Islet precursor cell (in vitro differentiated cells): ENCODE data around the gene EPAS1.

Experiments
- DNase-seq: peaks from one replicate; pipeline ENCODE4 v3.0.0-alpha.2; 2018

The EPAS1 gene

DNA sequence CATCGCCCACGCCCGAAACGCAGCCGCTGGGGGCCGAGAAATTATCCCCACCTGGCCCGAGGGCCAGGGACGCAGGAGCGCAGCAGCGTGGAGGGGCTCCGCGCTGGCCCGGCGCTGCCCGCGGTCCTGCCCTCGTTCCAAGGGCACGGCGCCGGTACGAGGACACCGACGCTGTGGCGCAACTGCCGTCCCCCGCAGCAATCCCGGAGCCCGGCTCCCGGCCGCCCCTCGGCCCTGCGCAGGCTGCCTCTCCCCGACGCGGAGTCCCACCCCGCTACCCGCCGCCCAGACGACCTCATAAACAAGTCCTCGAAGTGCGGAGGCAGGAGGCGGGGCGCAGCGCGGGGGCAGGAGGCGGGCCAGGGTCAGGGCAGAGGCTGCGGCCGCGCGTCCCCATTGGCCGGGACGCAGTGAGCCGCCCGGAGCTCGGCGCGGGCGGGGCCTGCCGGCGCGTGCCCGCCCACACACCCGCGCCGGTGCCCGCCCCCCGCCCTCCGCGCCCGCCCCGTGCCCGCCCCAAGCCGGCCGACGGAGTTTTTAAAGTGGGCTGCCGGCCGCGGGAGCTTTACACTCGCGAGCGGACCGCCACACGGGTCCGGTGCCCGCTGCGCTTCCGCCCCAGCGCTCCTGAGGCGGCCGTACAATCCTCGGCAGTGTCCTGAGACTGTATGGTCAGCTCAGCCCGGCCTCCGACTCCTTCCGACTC lies at the start of gene EPAS1:
TSS of gene EPAS1 (plus strand) at position 568 of the 706 bp plus-strand sequence. CDS start 505 bp downstream, outside the sequence.
- DNase-seq, result peak; percentile 97

DNA sequence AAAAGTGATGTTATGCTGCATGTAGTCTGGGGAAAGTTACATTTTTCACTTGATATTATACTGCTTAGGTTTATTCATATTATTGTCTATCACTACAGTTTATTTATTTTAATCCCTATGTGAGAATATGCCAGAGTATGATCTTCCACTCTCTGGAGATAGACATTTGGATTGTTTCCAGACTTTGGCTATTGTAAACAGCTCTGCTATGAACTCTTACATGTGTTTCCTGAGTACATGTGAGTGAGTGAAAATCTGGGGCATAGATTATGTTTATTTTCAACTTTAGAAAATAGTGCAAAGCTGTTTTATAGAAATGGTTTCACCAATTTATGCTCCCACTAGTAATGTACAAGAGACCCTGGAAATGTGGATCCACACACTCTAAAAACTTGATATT lies 49.0 kb upstream of the EPAS1 start:
- no peak for DNase-seq

DNA sequence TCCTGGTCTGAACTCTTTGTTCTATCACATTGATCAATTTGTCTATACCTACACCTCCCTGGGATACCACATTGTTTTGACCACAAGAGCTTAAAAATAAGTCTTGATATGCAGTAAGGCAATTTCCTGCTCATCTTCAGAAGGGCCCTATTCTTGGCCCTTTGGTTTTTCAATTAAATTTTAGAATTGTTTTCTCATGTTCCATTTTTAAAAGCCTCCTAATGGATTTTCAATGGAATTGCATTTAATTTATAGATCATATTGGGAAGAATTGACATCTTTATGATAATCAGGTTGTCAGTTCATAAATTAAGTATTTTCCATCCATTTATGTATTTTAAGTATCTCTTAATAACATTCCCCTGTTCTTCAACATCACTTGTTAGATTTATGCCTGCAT lies 47.6 kb upstream of the EPAS1 start:
- no peak for DNase-seq

DNA sequence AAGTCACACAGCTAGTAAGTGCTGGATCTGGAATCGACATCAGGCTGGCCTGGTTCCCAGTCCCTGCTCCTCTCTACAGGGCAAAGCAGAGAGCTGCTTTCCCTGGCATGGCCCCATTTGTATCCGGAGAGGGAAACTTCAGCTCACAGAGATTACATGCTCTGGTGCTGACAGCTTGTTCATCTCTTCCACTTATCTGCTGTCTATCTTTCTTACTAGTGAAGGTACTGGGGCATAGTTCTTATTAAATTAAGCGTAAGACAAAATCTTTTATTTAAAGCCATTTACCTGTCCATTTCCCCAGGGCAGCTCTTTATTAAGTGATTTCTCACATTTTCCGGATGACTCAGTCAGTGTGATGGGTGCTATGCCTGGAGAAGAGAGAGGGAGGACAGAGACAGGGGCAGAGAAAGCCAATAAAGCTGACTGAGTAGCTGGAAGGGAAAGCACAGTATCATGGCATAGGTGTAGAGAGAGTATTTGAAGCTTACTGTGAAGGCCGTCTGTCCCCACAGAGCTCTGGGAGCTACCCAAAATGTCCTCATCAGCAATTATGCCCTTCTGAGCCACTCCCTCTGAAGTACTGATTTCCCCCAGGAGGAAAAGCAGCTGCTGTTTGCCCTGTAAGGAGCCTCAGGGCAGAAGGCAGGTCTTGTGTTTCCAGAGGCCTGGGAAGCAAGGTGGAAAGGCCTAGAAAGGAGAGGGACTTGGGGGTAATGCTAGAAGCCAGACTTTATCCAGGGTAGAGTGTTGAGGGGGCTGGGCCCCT lies 44.1 kb upstream of the EPAS1 start:
- peak; percentile 69 for DNase-seq

DNA sequence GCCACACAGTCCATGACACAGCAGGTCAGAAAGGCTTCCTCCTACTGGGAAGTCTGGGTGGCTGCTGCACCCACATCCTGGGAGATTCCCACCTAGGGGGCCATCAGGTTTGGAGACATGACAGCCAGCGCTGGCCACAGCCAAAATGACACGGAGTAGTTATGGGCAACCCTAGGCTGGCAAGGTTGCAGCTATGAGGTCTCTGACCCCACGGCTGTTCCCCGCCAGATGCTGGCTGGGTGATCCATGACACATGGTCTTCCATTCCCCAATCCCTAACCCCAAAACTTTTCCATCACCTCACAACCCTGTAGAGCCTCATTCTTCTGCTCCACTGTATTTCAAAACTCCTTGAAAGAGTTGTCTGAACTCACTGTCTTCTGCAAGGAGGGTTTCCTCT lies 42.7 kb upstream of the EPAS1 start:
- DNase-seq, result no peak

DNA sequence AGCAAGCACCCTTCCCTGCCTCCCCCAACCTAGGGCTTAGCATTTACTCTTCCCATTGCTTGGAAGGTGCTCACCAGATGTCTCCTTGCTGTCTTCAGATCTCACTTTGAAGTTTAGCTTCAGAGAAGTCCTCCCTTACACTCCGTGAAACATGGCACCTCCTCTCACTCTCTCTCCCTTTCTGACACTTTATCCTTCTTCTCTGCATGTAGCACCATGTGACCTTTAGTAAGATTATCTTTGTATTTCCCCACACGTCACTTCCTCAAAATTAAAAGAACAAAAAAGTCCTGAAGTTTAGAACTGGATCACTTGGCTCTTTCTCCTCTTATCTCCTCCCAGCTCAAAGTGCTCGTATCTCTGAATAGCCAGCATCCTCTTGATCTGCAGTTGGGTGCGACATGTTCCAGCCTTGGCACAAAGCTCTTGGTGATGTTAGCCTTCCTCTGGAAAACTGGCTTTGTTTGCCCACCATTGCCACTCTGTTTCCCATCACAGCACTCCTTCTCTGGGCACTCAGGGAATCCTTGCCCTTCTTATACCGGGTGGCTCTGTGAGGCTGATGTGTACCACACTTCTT lies 40.6 kb upstream of the EPAS1 start:
- no peak for DNase-seq

DNA sequence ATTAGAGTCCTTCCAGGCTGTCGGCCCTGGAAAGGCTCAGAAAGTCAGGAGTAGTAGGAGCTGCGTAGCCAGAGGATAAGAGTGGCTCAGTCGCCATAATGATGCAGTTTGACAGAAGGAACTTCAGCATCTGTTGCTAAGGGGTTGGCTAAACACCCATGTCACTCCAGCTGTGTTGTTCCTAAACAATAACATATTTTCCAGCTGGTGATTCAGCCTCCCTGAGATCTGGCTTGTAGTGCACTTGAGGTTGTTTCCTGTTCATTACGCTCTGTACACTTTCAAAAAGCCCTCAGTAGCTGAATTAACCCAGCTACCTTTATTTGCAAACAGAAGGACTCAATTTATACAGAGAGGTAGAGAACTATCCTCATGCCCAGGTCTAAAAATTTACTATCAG lies 39.7 kb upstream of the EPAS1 start:
- DNase-seq, result no peak

DNA sequence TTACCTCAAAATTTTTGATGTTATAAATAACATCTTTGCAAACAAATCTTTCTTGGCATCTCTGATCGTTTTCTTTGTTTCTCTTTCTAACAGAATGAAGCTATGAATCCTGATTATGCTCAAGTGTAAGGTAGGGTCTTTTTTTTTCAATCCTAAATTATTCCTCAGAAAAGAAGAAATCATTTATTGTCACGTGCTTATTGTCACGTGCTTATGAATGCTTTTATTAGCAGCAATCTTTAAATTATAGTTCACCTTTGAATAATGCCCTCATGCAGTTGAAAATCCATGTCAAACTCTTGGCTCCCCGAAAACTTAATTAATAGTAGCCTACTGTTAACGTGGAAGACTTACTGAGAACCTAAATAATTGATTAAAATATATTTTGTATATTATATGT lies 39.2 kb upstream of the EPAS1 start:
- DNase-seq, result no peak

DNA sequence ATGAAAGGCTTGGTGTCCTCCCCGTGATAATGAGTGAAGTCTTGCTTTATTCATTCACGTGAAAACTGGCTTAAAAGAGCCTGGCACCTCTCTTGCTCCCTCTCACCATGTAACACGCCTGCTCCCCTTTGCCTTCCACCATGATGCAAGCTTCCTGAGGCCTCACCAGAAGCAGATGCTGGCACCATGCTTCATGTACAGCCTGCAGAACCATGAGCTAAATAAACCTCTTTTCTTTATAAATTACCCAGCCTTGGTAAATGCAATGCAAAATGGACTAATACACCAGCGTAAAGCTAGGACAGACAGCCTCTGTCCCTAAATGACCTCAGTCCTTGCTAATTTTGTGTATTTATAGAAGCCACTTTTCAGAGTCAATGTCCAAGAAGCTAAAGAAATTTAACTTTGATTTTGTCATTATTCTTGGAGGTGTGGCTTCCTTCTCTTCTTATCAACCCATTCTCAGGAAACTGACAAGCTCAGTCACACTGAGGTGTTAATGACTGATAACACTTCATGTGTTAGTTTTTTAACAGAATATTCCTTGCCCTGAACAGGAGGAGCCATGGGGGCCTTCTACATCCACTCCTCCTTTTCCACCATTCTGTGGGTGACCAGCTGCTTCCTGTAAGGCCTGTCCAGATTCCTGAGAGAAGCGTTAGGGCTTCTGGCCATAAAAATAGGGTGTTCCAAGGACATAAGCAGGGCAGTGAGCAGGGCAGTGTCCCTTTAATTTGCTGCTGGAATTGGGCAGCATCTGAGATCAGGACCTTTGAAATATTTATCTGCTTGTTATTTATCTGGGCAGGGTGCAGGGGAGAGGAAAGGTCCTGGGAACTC lies 38.0 kb upstream of the EPAS1 start:
- DNase-seq, result no peak

DNA sequence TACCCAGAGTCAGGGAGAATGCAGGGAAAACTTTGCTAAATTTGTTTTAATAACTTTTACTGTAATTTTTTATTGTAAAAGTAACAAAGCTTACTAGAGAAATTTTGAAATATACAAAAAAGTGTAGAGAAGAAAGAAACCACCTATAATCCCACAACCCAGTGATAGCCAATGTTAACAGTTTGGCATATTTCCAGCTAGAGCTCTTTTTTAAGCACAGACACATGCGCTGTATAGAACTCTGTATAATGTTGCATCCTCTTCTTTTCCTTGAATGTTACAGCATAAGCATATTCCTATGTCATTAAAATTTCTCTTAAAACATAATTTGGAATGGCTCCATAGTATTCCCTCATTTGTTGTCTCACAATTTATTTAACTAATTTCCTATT lies 37.4 kb upstream of the EPAS1 start:
- DNase-seq, result no peak

DNA sequence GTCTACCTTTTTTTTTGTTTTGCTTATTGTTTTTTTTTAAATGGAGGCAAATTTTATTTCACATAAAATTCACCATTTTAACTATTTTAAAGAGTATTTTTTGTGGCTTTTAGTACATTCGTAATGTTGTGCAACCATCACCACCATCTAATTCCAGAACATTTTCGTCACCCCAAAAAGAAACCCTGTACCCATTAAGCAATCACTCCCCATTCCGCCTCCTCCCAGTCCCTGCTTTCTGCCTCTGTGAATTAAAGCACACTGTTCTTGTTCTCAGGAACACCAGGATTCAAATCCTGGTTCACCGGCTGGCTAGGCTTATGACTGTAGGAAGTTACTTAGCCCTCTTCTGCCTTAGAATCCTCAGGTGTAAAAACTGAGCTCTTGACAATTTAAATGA lies 36.9 kb upstream of the EPAS1 start:
- DNase-seq, result no peak

DNA sequence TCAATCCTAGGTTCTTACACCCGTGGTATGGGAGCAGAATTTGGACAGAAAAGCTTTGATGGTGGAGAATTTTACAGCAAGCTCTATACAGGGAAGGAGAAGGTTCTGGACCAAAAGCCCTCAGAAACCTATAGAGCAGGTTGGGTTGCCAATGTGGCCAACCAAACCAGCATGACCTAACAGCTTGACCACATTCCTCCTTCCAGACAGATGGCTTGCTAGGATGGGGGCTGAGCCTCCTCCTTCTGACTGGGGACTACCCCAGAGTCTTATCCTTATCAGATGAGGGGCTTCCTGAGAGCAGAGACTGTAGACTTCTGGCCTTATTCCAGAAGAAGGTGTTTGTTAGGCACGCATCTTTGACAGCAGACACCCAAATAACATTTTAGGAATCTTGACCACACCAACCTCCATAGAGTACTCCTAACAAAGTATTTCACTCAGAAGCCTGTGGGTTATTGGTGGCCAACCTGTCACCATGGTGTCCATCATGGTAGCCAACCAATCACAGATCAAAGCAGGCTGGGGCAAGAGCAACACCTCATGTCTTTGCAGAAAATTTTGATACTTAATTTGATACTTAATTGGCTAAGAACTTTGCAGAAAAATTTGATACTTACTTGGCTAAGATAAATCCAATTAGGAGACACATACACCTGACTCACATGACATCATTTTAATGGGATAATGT lies 34.8 kb upstream of the EPAS1 start:
- no peak for DNase-seq

DNA sequence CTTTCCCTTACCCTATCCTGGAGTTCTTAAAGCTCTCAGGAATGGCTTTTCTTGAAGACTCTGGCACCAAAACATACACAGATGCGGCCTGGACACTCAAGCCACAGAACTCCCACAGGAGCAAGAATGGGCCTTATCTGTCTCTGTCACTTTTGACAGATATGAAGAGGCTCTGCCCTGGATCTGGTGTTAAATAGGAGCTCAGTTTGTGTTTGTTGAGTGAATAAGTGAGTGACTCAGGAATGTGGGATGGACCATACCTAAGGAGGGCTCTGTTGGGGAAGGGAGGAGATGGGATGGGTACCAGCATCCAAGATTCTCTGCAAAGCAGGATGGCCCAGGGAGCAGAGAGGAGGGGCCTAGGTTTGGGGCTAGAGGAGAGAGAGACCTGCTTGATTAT lies 33.9 kb upstream of the EPAS1 start:
- no peak for DNase-seq

DNA sequence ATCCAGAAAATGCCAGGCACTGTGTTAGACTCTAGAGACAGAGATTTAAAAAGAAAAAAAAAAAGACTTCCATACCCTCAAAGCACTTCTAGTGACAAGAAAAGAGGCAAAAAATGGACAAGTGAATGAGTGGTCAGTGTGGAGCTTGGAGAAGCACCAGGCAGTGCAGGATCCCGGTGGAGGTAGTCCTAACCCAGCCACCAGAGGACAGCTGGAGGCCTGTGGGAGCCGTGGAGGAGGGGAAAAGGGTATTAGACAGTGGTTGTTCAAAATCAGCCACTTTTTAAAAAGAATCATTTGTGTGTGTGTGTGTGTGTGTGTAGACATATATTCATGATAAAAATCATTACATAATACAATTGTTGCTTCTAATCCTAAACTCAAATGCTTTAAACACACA lies 32.8 kb upstream of the EPAS1 start:
- DNase-seq, result no peak

DNA sequence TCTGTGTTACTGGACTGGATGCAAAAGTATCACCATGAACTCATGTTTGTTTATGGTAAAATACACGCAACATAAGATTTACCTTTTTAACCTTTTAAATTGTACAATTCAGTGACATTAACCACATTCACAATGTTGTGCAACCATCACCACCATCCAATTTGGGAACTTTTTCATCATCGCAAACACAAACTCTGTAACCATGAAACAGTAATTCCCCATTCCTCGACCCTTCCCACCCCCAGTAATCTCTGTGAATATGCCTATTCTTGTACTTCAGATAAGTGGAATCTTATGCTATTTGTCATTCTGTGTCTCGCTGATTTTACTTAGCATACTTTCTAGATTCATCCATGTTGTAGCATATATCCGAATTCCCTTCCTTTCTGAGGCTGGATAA lies 31.1 kb upstream of the EPAS1 start:
- DNase-seq, result no peak

DNA sequence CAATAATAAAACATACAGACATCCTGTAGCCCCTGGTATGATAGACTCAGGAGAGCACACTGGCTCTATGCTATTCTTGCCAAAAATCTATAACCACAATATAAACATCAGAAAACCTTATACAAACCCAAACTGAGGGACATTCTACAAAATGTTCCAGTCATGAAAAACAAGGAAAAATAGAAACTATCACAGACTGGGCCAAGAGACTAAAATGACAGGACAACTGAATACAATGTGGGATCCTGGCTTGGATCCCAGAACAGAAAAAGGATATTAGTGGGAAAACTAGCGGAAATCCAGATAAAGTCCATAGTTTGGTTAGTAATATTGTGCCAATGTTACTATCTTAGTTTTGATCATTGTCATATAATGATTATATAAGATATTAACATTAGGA lies 29.6 kb upstream of the EPAS1 start:
- no peak for DNase-seq

DNA sequence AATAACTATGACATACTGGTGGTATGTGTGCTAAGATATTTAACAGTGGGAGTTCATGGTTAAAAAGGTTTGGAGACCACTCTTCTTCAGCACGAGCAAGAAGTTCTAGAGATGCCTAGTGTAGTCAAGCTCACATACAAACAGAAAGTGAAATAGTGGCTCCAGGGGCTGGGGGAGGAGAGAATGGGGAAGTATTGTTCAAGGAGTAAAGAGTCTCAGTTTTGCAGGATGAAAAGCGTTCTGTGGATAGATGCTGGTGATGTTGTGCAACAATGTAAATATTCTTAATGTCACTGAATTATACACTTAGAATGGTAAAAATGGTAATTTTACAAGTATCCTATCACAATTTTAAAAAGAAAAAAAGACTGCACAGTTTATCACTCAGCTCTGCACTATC lies 29.0 kb upstream of the EPAS1 start:
- no peak for DNase-seq

DNA sequence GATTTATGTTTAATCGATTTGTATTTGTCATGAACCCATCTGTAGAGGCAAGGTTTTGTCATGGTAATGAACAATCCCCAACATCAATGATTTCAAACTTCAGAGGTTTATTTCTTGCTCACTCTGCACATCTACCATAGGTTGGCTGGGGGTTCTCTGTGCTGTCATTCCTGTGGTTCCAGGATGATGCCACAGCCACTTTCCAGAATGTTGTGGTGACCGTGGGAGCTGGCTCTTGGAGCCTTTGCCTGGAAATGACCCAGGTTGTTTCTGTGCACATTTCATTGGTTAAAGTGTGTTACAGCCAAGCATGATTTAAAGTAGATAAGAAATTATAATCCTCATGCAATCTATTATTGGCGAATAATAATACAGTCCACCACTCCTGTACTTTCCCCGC lies 28.2 kb upstream of the EPAS1 start:
- DNase-seq, result no peak

DNA sequence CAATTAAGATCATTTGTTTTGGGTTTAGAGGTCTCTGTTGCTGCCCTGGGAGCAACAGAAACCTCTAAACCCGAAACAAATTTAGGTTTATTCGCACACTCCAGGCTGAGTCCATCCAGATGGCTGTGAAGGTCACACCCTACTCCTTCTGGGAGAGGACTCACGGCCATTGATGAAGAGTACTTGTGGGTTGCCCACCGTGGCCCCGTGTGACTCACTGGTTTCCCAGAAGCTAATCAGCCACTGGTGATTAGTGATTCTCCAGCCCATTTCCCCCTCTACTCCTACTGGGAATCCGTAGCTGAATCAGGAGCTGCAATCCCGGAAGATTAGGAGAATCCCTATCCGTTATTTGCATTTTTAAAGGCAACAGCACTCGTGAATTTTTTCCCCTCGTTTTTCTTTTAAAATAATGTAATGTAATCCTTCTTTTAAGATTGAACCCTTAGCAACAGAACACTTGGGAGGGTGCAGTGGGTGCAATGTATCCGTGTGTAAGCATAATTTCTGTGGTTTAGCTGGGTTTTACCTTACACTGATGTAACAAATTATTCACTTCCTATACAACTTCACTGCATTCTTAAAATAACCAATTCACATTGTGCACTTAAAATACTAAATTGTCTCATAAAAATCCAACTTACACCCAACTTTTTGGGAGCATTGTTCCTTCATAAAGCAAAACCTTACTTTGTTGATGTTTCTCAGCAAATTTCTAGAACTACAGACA lies 27.5 kb upstream of the EPAS1 start:
- DNase-seq, result peak; percentile 65

DNA sequence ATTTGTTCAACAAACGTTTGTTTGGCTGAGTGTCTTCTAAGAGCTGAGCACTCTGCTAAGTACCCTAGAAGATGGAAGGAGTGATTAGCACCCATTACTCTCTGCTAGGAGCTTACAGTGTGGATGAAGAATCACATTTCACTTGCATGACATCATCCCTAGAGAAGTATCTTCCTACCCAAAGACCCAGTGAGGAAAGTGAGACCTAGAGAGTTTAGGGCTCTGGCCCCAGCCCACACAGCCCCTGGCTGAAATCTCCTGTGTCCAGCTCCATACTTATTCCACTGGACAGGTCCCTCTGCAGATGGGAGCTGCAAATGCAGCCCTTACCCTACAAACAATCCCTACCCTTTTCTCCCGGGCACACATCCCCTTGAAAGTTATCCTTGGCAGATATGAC lies 26.8 kb upstream of the EPAS1 start:
- DNase-seq, result peak; percentile 82

DNA sequence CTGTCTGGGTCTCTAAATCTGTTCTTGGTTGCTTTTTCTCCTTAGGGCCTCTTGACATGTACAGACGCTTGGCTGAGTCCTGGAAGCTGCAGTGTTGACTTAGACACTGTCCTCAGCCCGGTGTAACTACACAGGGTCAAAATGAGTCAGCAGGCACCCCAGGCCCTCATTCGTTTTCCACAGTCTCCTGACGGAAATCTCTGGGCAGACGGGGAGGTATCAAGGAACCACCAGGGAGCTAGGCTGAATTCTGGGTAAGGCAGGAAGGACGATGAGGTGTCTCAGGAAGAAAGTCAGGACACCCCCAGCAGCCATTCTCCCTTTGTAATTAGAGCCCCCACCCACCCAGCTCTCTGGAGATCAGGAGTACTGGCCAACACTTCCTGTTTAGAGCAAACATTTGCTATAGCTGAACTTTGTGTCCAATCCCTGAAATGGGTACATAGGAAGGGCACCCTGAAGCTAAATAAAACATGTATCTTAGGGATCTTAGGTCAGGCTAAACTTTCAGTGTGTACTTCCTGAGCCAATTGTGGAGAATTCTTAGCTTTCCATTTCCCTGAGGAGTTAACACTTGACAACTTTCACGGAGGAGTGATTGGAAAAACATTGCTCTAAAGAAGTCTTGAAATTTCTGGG lies 23.9 kb upstream of the EPAS1 start:
- peak; percentile 68 for DNase-seq

DNA sequence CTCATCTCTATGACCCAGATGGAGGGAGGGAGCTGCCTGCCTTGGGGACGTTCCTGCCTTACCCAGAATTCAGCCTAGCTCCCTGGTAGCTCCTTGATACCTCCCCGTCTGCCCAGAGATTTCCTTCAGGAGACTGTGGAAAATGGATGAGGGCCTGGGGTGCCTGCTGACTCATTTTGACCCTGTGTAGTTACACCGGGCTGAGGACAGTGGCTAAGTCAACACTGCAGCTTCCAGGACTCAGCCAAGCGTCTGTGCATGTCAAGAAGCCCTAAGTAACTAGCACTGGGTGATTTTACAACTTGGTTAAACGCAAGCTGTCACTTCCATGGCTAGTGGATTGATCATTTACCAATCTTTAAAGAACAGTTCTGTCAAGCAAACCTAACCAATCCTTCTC lies 23.3 kb upstream of the EPAS1 start:
- DNase-seq, result peak; percentile 61
